Activated CD4-positive, CD25-positive, alpha-beta regulatory T cell treated with anti-CD3 and anti-CD28 coated beads, Interleukin-2, amount 50 U/mL, for 72 hours (primary cell): ENCODE measurements around the gene SLC22A13.
"Not testable (repeated sequence)": the region's sequence is repeated elsewhere in the genome, so short reads cannot be mapped to it uniquely, and the experiment has no call there.

Experiments used
- DNase-seq: peaks from one replicate; pipeline ENCODE4 v3.0.0; 2021

The SLC22A13 gene

DNA sequence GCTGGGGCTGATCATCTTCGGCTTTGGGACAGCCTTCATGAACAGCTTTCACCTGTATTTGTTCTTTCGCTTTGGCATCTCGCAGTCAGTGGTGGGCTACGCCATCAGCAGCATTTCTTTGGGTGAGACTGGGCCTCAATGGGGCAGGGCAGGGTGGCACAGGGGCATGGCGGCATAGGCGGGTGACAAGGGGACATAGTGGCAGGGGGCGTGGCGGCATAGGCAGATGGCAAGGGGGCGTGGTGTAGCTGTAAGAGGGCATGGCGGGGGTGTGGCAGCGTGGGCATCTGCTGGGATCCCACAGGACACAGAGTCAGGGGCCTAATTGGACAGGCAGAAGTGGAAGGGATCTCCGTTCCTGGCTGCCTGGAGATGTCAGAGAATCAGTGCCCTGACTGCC is 42.0 kb downstream of the SLC22A13 start:
- DNase-seq, result no peak

DNA sequence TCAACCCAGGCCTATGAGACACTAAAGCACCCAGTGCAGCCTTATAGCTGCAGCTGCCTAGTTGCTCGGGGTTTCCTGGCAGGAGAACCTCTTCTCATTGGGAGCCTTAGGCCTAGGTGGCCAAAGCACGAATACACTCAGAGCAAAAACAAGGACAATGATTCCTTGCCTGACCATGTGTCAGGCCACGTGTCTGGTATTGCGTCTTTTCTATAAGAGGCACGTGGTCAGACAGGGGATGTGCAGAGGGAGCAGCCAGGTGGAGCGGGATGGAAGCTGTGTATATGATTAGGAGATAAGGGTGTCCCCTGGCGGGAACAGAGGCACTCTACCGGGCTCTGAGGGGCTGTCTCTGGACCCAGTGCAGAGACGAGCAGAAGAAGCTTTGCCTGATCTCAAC is 42.8 kb downstream of the SLC22A13 start:
- DNase-seq, result no peak

DNA sequence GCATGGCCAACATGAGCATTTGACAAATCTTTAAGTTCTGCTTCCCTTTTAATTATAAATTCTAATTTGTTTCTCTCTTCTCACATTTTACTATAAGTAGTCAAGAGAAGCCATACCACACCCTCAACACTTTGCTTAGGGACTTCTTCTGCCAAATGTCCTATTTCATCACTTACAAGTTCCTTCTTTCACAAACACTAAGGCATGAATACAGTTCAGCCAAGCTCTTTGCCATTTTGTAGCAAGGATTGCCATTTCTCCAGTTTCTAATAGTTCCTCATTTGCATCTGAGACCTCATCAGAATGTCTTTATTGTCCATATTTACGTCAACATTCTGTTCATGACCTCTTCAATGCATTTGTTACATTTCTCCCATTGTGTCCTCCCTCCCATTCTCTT is 45.9 kb downstream of the SLC22A13 start:
- DNase-seq, result no peak

DNA sequence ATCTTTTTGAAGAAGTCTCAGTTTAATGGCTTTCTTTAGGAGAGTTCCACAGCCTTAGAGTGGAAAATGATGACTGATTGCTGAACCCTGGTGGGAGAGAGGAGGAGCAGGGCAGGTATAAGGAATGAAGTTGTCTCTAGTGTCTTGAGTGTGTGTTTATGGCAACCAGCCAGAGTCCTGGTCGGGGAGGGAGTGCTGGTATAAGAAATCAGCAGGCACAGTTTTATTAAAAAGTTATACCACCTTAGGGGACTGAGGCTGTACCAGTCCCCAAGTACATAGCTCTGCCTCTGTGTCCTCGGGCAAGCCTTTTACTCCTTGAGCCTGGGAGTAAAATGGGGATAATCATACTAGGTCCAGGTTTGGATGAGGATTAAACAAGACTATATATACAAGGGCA is 46.3 kb downstream of the SLC22A13 start:
- DNase-seq, result no peak

DNA sequence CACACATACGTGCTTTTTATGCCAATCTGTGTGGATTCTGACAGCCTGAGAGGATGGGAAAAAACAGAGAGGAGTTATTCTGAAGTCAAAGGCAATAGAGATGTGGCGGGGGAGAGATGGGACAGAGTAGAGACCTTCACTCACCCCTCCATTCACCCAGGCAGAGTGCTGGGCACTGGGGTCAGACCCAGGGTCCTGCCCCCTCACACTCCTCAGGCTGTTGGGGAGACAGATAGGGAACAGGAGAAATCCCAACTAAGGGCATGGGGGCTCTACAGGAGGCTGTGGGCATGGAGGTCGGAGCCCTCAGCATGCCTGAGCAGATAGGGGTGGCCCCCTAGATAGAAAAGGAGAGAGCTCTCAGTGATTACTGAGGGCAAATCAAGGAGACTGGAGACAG is 46.7 kb downstream of the SLC22A13 start:
- DNase-seq, result no peak

DNA sequence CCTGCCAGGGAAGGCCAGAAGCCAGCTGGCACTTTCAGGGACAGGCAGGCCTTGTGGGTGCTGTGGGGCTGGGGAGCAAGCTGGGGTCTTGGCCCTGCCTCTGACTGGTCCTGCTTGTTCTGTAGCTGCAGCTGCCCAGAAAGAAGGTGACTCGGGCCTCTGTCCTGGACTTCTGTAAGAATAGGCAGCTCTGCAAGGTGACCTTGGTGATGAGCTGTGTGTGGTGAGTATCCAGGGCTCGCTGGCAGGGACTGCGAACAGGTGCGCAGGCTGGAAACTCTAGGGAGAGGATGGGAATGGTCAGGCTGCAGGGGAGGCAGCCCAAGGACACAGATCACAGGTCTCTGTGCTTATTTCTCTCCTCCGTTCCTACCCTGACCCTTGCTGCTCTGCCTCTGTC is 47.7 kb downstream of the SLC22A13 start:
- DNase-seq, result no peak

DNA sequence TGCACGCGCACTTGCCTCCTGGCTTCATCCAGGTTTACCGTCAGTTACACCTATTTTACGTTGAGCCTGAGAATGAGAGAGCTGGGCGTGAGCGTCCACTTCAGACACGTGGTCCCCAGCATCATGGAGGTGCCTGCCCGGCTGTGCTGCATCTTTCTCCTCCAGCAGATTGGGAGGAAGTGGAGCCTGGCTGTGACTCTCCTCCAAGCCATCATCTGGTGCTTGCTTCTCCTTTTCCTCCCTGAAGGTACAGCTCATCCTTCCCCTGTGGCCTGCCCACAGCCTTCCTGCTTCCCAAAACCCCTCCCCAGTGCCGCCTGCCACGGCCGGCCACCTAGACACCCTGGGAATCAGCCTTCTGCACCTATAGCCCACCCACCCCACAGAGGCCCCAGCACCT is 48.1 kb downstream of the SLC22A13 start:
- no peak for DNase-seq

DNA sequence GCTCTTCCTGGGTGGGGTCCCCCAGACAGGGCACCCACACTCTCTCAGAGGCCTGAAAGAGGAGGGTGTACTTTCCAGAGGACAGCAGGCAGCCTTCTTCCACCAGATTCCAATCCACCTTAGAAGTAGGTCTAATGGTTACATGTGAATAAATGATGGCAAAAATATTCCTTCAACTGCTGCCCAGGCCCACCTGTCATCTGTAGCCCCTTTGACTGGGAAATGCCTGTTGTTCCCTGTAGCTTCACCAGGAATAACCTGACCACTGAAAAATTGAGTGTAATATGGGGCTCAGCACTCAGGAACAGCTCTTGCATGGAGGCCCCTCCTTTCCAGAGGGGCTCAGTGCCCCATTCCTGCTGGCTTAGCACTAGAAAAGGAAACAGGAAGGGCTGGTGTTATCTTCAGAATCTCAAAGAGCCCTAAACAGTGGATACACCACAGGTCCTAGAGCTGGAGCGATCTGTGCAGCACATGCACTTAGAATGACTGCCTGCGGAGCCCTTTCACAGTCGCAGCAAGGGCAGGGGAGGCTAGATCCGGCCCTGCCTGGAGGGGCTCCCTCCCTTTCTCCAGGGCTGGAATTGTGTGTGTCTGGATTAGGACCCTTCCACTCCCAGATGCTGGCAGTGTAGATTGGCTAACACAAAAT is 48.6 kb downstream of the SLC22A13 start:
- no peak for DNase-seq

DNA sequence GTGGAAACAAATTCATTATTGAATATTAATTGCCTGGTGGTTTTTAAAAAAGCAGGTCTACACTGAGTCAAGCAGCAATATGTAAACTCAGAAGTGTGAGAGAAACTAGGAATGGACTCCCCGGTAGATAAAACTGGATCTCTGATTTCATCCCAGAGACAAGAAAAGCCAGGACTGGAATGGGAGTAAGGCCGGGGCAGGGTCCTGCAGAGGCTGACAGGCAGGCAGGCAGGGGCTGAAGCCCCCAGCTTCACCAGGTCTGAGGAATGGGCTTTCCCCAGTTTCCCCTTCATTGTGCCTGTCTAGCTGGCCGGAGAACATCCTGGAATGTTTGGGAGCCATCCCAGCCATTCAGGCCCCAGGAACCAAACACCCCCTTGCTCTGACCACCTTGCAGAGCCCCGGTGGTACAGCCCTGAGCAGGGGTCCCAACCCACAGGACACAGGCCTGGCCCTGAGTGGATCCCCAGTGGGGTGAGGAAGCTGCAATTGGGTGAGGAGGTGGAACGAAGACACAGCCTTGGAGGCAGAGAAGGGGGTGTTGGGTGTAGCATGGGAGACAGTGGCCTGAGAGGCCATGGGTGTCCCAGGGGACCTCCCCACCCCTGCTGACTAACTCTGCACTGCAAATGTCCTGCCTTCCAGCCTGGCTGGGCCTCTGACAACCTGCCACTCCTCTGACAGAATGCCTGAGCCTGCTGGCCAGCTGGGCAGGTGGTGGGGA is 49.3 kb downstream of the SLC22A13 start:
- DNase-seq, result no peak

DNA sequence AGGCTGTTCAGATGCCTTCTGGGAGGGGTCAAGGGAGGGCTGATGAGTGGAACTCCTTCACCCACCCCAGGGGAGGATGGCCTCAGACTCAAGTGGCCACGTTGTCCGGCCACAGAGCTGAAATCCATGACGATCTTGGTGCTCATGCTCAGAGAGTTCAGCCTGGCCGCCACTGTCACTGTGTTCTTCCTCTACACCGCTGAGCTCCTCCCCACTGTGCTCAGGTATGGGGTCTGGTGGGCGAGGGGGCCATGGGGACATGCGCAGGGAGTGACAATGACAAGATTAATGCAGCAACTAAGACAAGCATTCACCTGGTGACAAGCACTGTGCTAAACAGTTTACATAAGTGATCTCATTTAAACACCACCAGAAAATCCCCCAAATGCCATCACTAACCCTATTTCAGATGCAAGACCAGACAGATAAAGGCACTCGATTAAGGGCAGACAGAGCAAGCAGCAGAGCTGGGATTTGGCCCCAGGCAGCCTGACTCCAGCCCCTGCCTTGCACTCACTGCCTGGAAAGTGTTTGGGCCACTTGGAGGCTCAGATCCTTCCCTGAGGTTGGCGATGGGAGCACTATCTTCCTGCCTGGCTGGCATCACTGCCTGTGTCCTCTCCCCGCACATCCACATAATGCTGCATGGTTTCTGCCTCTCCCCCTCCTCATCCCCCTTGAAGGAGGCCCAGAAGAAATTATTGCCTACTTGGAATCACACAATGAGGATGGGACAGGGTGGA is 50.0 kb downstream of the SLC22A13 start:
- no peak for DNase-seq

DNA sequence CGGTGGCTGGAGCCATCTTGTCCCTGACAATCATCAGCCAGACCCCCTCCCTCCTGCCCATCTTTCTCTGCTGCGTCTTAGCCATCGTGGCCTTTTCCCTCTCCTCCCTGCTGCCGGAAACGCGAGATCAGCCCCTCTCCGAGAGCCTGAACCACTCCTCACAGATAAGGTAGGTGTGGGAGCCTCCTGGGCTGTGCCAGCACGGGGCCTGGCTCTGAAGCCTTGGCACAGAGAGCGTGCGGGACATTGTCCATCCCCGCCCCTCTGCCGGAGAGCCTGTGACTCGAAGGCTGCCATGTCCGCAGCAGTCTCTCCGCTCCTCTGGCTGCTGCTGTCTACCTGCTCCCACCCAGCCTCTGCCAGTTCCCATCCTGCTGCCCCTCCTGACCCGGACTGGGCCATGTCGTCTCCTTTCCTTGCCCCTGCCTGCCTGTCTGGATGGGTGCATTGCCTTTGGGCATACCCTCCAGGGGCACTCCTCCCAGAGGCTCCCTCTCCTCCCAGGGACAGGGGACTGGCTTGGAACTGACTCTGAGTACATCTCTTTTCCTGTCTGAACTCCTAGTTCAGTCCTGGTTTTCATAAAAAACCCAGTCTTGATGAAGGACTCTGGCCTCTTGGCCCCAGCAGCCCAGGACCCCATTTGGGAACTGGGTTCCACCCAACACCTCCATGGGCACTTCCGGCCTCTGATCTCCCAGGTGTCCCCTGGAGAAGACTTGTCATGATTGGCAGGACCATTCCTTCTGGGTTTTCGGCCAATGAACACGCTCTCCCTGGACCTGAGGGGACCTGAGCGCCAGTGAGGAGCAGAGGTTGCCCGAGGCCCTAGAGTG is 51.0 kb downstream of the SLC22A13 start:
- DNase-seq, result no peak

DNA sequence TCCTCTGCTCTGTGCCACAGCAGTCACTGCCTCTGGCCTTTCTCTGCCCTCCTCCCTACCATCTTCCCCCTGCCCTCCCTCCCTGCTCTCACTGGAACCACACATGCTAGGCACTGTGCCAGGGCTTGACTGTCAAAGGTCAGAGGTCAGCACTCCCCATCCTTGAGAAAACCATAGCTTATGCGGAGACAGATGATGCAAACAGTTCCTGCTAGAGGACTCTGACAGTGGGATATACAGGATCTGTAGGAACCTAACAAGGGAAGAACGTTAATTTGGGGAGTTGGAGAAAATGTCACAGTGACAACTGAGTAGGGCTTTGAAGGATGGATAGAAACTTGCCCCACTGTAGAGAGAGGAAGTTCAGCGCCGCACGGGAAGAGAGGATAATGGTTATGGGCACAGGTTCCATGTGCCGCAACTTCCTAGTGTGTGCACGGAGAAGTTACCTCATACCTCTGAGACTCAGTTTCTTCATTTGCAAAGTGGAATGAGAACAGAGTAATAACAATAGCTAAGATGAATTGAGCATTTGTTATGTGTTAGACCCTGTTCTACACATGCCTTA is 51.7 kb downstream of the SLC22A13 start:
- no peak for DNase-seq

DNA sequence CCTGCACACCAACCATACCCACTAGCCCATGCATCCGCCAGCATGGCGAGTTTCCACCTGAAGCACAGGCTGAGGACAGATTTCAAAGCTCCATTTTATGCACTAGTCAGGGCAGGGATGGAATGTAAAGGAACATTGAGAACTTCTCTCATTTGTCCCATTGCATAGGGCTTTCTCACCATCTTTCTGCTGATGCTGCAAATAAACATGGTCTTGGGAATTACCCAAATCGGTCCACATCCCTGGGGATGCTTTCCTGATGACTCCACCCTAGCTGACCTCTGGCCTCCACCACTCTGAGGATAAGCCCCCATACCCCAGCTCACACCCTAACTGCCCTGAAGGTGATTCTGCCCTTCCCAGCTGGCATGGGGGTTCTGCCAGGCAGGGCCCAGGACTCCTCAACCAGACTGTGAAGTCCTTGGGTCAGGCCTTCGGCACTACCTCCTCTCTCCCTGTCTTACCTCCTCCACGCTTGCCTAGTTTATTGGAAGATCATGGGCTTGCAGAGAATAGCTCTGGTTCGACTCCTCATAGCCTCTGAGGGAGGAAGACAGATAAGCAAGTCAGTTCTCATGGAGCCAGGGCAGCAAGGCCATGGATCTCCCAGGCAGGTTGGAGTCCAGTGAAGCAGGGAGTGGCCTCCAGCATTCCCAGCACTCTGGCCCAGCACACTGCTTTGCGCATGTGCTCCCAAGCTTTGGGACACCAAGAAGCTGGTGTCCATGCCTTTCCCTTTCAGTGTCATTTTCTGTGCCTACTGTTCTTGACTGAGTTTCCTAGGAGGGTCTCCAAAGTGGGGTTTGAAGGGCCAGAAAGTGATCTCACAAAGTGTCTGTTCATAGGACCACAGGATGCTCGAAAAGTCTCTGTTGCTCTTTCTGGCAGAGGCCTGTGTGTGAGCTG is 53.4 kb downstream of the SLC22A13 start:
- DNase-seq, result no peak

DNA sequence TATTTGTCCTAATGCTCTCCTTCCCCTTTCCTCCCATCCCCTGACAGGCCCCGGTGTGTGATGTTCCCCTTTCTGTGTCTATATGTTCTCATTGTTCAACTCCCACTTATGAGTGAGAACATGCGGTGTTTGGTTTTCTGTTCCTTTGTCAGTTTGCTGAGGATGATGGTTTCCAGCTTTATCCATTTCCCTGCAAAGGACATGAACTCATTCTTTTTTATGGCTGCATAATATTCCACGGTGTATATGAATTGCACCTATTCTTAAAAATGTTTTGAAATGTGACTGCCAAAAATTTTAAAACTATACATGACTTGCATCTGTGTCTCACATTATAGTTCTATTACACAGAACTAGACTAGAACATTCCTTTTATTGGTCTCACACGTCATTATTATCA is 55.0 kb downstream of the SLC22A13 start:
- not testable (repeated sequence) for DNase-seq

DNA sequence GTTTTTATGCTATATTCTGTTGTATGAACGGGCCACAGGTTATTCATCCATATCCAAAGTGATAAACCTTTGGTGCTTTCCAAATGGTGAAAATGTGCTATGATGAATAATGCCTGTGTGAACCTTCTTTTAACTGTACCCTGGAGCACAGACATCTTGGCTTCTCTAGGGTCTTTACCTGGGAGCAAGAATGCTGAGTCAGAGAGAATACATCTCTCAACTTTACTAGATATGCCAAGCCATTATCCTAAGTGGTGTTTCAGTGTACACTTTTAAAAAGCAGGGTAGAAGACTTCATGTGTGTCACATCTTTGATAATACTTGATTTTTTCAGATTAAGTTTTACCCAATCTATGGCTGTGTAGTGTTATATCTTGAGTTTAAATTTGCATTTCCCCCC is 57.4 kb downstream of the SLC22A13 start:
- no peak for DNase-seq

DNA sequence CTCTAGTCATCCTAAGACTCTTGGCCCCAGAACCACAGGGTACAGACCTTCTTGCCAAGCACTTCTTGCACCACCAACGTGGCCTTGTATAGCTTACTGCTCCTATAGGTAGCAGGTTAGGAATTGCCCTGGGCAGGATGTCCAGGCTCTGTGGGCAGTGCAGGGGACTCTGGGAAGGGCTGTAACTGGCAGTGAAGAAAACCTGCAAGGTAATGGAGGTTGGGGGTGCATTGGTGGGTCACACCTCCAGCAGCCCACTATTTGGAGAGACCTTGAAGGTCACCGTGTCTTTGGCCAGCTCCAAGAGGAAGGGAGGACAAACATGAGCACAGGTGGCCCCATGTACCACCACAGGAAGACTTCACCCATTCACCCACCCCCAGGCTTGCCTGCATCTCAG is 59.6 kb downstream of the SLC22A13 start:
- no peak for DNase-seq

DNA sequence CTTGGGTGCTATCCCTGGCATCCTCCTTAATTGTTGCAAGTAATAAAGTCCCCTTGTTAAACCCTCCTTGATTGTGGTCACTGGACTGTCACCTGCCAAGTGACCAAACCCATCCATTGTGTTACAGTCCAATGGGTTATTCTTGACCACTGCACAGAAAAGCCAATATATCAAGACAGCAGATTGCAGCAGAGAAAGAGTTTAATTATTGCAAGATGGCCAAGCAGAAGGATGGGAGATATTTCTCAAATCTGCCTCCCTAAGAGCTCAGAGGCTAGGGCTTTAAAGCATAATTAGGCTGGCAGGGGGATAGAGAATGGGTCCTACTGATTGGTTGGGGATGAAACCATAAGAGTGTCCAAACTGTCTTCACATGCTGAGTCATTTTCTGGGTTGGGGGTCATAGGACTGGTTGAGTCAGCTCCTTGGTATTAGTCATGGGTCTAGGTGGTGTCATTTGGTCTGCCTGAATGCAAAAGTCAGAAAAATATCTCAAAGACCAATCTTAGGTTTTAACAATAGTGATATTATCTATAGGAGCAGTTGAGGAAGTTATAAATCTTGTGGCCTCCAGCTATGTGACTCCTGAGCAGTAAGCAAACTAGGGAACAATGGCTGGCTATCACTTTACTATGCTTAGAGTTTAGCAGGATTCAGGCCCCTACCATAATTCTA is 61.9 kb downstream of the SLC22A13 start:
- DNase-seq, result no peak
